GM13976 (cell line): ENCODE measurements around the gene HOXA3.

Experiments used
- DNase-seq: peaks from one replicate; pipeline ENCODE4 v3.0.0; 2012; ENCODE audit warnings: low spot score
- in situ Hi-C: fragments of 300-500 bp; cut with MboI; formaldehyde crosslinking; loops from one replicate; pipeline ENCODE4 v1.12.0; 2022; ENCODE audit warnings: low sequenced_read_pairs, mixed read lengths, inconsistent platforms; ENCODE audit not compliant: unreplicated experiment
- TF ChIP-seq, protein P1 (sequence below): IDR thresholded peaks from 2 replicates; pipeline ENCODE4 v1.5.1; 2012; ENCODE audit warnings: borderline replicate concordance, mild to moderate bottlenecking; ENCODE audit not compliant: insufficient read depth; ENCODE audit errors: extremely low read depth, missing control alignments, control extremely low read depth

HOXA3 gene

DNA sequence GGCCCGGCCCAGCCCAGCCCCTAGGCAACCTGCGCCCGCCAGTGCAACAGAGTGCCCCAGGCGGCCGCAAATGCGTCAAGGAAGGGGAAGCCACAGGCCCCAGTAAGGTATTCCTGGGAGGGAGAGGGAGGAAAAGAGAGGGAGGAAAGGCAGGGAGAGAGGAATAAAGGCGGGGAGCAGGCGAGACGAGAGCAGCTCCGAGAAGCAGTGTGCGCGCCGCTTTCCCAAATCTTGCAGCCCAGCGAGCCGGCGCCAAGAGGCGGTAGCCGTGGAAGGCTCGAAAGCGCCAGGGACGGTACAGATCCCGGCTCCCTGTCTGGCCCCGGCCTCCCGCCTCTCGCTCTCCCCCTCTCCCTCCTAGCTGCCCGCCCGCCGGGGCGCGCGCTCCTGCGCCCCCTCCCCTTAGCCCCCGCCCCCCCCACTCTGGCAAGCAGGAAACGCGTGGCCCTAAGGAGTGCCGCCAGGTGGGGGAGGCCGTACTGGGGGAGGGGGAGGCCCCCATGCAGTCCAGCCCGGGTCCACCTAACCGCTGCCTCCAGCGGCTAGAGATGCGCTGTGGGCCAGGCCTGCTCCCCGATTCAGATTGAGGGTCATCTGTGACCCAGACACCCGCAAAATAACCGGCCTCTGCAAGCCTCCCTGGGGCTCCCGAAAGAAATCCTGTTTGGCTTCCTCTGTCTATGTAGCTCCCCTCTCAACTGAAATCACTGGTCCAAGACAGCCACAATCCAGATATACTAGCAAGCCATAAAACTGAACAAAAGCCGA, 17.5 kb upstream of the HOXA3 start:
- in situ Hi-C loops: loop anchor here (10.0 to 25.0 kb wide), 2 partner anchors 658 to 1305 kb away; no protein-coding TSS in a partner anchor
- TF ChIP-seq, protein P1, sequence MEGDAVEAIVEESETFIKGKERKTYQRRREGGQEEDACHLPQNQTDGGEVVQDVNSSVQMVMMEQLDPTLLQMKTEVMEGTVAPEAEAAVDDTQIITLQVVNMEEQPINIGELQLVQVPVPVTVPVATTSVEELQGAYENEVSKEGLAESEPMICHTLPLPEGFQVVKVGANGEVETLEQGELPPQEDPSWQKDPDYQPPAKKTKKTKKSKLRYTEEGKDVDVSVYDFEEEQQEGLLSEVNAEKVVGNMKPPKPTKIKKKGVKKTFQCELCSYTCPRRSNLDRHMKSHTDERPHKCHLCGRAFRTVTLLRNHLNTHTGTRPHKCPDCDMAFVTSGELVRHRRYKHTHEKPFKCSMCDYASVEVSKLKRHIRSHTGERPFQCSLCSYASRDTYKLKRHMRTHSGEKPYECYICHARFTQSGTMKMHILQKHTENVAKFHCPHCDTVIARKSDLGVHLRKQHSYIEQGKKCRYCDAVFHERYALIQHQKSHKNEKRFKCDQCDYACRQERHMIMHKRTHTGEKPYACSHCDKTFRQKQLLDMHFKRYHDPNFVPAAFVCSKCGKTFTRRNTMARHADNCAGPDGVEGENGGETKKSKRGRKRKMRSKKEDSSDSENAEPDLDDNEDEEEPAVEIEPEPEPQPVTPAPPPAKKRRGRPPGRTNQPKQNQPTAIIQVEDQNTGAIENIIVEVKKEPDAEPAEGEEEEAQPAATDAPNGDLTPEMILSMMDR: no peak
- DNase-seq: no peak

DNA sequence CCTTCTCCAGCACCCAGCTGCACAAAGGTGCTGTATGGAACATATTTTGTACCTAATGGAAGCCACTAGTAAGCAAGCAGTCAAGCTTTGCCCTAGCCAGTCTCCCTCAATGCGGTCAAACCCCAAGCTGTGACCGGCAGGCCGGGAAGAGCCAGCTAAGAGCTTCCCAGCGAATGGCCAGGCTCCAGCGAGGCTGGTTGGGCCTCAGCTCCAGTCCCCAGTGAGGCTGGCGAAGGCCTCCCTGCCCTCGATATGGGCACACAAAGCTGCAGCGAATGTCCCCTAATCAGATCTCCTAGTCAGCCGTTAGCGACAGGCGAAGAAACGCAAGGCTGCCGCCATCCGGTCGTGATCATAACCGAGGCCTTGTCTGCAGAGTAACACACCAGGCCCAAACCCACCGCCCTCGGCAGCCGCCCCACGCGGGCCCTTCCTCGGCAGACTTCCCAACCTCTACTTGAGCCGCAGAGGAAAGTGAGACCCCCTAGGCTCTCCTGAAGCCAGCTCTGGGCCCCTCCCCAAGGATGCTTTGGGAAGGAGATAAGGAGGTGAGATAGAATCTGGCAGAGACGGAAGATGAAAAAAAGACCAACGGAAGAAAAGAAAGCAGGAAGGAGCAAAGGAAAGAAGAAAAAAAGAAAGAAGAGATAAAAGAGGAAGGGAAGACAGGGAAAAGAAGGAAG, 16.0 kb upstream of the HOXA3 start:
- in situ Hi-C loops: loop anchor here (10.0 to 25.0 kb wide), 2 partner anchors 656 to 1304 kb away; no protein-coding TSS in a partner anchor
- TF ChIP-seq, protein P1: no peak
- no peak for DNase-seq

DNA sequence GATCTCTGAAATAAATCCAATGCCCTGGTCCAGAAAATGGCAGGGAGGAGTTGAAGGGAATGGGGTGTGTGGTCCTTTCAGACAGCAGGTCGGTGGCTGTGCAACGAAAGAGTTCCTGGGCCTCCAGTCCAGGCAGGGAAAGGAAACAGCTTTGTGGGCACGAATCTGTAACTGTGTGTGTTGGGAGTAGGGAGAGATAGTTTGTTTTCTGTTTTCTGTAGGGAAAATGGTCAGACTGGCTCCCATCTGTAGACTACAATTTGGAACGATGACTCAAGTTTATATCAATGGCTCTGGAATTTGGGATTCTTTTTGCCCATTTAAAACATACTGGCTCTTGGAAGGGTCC, 15.5 kb upstream of the HOXA3 start:
- in situ Hi-C loops: loop anchor here (10.0 to 25.0 kb wide), 2 partner anchors 656 to 1303 kb away; no protein-coding TSS in a partner anchor
- DNase-seq: no peak
- TF ChIP-seq, protein P1: no peak

DNA sequence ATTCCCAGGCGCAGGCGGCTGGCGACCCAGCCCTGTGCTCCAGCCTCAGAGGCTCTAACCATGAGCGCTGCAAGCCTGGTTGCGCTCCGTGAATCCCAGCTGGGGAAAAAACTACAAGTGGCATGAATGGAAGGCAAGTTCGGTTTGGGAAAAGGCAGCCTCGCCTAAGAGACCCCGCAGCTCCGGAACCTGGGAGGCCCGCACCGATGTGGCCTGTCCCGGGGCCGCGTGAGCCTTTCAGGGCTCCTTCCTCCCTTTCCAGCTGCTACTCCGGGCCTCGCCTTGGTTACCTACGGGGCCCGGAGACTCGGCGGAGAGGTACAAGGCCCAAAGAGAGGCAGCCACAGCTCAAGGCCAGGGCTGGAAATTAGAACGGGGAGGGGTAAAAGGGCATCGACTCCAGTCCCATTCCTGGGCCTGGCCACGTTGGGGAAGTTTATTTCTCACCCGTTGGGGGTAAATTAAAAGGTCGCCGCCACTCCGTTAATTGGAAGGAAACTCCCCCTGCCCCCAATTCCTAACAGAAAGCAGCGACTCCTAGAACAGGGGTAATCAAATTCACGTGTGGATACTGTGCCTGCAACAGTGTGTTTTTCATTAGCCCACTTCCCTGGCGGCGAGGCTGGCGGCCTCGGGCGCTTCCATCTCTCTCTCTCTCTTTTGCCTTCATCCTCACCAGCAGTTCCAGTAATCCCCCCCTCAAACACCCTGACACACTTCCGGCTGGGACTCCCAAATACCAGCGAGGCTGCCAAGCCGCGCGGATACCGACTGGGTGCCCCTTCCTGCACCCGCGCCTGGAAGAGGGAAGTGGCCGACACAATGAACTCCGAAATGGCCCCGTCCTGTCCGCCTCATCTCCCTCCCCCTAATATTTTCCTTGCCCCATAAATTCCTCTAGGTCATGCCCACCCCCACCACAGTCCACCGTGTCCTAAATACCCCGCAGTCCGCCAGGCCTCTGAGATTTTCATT, 14.4 kb upstream of the HOXA3 start:
- TF ChIP-seq, protein P1: no peak
- no peak for DNase-seq
- in situ Hi-C loops: loop anchor here (10.0 to 25.0 kb wide), 2 partner anchors 655 to 1302 kb away; no protein-coding TSS in a partner anchor

DNA sequence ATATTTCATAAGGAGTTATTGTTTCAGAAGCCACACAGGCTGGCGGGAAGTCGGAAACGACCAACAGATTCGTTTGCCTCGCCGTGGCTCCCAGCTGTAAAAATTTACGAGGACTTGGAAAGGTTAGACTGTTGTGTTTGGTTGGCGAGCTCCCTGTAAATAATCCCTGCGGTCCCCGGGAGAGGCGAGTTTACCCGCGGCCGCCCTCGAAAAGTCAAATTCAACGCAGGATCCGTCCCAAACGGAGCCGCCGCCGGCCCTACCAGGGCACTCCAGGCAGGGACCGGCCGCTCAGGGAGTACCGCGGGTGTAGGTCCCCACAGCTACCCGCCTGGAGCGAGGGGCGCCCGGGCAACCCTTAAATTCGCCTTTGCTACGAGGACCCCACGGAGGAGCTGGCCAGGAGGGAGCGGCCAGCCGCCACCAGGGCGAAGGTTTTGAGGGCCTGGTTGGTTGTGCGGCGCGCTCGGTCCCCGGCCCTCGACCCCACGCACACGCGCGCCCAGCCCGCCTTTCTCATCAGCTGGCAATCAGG, 13.7 kb upstream of the HOXA3 start:
- in situ Hi-C loops: loop anchor here (10.0 to 25.0 kb wide), 2 partner anchors 654 to 1301 kb away; no protein-coding TSS in a partner anchor
- DNase-seq: no peak
- TF ChIP-seq, protein P1: no peak
